Endothelial cell of umbilical vein (primary cell): ENCODE data around the gene KIF26B. TPM values are rescaled to one million over a fixed set of nuclear protein-coding genes. Genes with fewer than 3 reads are reported as not detected.

Experiments used
- BruUV-seq: library from RNA; stranded (reverse); fragments of 400-500 nt; replicated peaks from 2 replicates; lab custom pipeline; 2021; lab: Mats Ljungman, UMichigan
- CTCF ChIA-PET: fragments of 300-600, 350-600 bp; sonication (Branson Sonifier 250); formaldehyde crosslinking; loops from one replicate; lab custom pipeline; 2021; ENCODE audit warnings: antibody characterized with exemption, inconsistent platforms; lab: Charles Lee
- POLR2A ChIA-PET: fragments of 300-600, 350-600 bp; sonication (Branson Sonifier 250); formaldehyde crosslinking; loops from one replicate; lab custom pipeline; 2021; ENCODE audit warnings: antibody characterized with exemption, inconsistent platforms; lab: Charles Lee
- DNase-seq: peaks from one replicate; pipeline ENCODE4 v3.0.0-alpha.2; 2011; ENCODE audit warnings: low read depth, low spot score
- FAIRE-seq: peaks from 2 replicates; lab custom pipeline; 2011; peaks lifted over from hg19 to GRCh38; lab: Jason Lieb, UNC
- H2AFZ ChIP-seq: 2 replicates; pipeline ENCODE4 v1.6.0; 2012; ENCODE audit warnings: low read depth, low read length, control low read depth, inconsistent platforms
- H3K27ac ChIP-seq: 2 replicates; pipeline ENCODE4 v1.5.1; 2011; ENCODE audit warnings: low read depth, mild to moderate bottlenecking, control low read depth, low read length, moderate library complexity; ENCODE audit not compliant: insufficient read depth
- H3K27me3 ChIP-seq, 2 experiments: 2 replicates each; pipeline versions ENCODE4 v1.6.0 to v1.6.1; 2011; ENCODE audit warnings: low read length in 2 of 2, mixed read lengths in 1 of 2; ENCODE audit not compliant: control insufficient read depth in 2 of 2, insufficient read depth in 2 of 2
- H3K36me3 ChIP-seq, 2 experiments: 2 replicates in 1 of 2; 3 replicates in 1 of 2; pipeline ENCODE4 v1.5.1; 2011; ENCODE audit warnings: low read length in 2 of 2, mild to moderate bottlenecking in 1 of 2, moderate library complexity in 1 of 2; ENCODE audit not compliant: control insufficient read depth in 2 of 2, insufficient read depth in 2 of 2; ENCODE audit errors: extremely low read depth in 1 of 2
- H3K4me1 ChIP-seq: 3 replicates; pipeline ENCODE4 v1.5.1; 2011; ENCODE audit warnings: mild to moderate bottlenecking, low read length; ENCODE audit not compliant: control insufficient read depth, insufficient read depth; ENCODE audit errors: extremely low read depth
- H3K4me2 ChIP-seq: 2 replicates; pipeline ENCODE4 v1.6.1; 2011; ENCODE audit warnings: low read length, control low read depth, mixed read lengths; ENCODE audit not compliant: insufficient read depth
- H3K4me3 ChIP-seq, 3 experiments: fragments of 200-600 bp in 1 of 3; sonication (generic), shearing (Covaris generic) in 1 of 3; replicated peaks in 1 of 3; 2 replicates each; pipeline ENCODE4 v1.5.1; 2011 to 2016; ENCODE audit warnings: control low read depth in 3 of 3, low read length in 3 of 3, mild to moderate bottlenecking in 2 of 3, inconsistent platforms in 1 of 3, low read depth in 1 of 3, moderate library complexity in 1 of 3; ENCODE audit not compliant: insufficient read depth in 1 of 3
- H3K79me2 ChIP-seq: 2 replicates; pipeline ENCODE4 v1.6.0; 2012; ENCODE audit warnings: low read length, inconsistent platforms; ENCODE audit not compliant: control insufficient read depth, insufficient read depth
- H3K9ac ChIP-seq: replicated peaks from 2 replicates; pipeline ENCODE3; 2011; ENCODE audit warnings: low read length, control low read depth; ENCODE audit not compliant: insufficient read depth; ENCODE audit errors: extremely low read depth
- H3K9me1 ChIP-seq: replicated peaks from 3 replicates; pipeline ENCODE4 v1.6.0; 2011; ENCODE audit warnings: mild to moderate bottlenecking, low read length; ENCODE audit not compliant: control insufficient read depth, insufficient read depth; ENCODE audit errors: extremely low read depth
- H3K9me3 ChIP-seq: replicated peaks from 2 replicates; pipeline ENCODE4 v1.5.1; 2012; ENCODE audit warnings: low read length, inconsistent platforms; ENCODE audit not compliant: control insufficient read depth, insufficient read depth
- H4K20me1 ChIP-seq: replicated peaks from 2 replicates; pipeline ENCODE3; 2011; ENCODE audit warnings: mild to moderate bottlenecking, low read length; ENCODE audit not compliant: control insufficient read depth, insufficient read depth; ENCODE audit errors: extremely low read depth
- EZH2 ChIP-seq: IDR thresholded peaks from 2 replicates; pipeline ENCODE4 v1.6.1; 2012; ENCODE audit warnings: borderline replicate concordance, low read depth, mild to moderate bottlenecking, moderate library complexity, low read length, inconsistent platforms; ENCODE audit not compliant: severe bottlenecking
- FOS ChIP-seq: IDR thresholded peaks from 2 replicates; pipeline ENCODE4 v1.6.1; 2011; ENCODE audit warnings: mild to moderate bottlenecking, low read length, moderate library complexity, borderline replicate concordance; ENCODE audit not compliant: insufficient read depth
- GATA2 ChIP-seq: IDR thresholded peaks from 2 replicates; pipeline ENCODE4 v1.7.0; 2011; ENCODE audit warnings: low read depth, mild to moderate bottlenecking, moderate library complexity, mixed read lengths, low read length; ENCODE audit not compliant: insufficient read length, insufficient read depth
- JUN ChIP-seq: IDR thresholded peaks from 2 replicates; pipeline ENCODE4 v1.6.1; 2011; ENCODE audit warnings: borderline replicate concordance, low read depth; ENCODE audit not compliant: insufficient read length, insufficient read depth
- MYC ChIP-seq: IDR thresholded peaks from one replicate; pipeline ENCODE4 v1.6.1; 2011; ENCODE audit warnings: mild to moderate bottlenecking, low read depth, low read length
- POLR2A ChIP-seq: IDR thresholded peaks from 2 replicates; pipeline ENCODE4 v1.6.1; 2012; ENCODE audit warnings: low read depth, mild to moderate bottlenecking, control low read depth, low read length
- POLR2AphosphoS5 ChIP-seq: IDR thresholded peaks from 2 replicates; pipeline ENCODE4 v1.6.1; 2012; ENCODE audit warnings: low read depth, mild to moderate bottlenecking, control low read depth, low read length, moderate library complexity; ENCODE audit not compliant: insufficient read depth
- dilution Hi-C: fragments of 300-500 bp; cut with MboI; formaldehyde crosslinking; loops from one replicate; pipeline ENCODE4 v1.15.0; 2019; ENCODE audit warnings: low sequenced_read_pairs; ENCODE audit not compliant: extremely low pct_ligation_motif_present
- intact Hi-C: fragments of 100-400 bp; cut with micrococcal nuclease; formaldehyde crosslinking; loops from one replicate; pipeline ENCODE4 v1.10.0; 2022
- polyA plus RNA-seq, 4 experiments: library from polyadenylated mRNA; depleted of rRNA in 3 of 4; stranded (reverse) in 3 of 4; unstranded in 1 of 4; fragments of >200 nt; gene quantifications; 2 replicates each; pipeline versions ENCODE4 v1.2.1 to v1.2.3, GENCODE V29; 2011 to 2012; ENCODE audit warnings: missing spikeins in 1 of 4
- total RNA-seq: library from RNA; stranded (reverse); gene quantifications from 2 replicates; pipeline ENCODE4 v1.2.3, GENCODE V29; 2021
- TF ChIP-seq, protein P1 (sequence below): IDR thresholded peaks from 2 replicates; pipeline ENCODE4 v1.6.1; 2011; ENCODE audit not compliant: insufficient read depth, insufficient read length
- TF ChIP-seq, protein P2 (sequence below), 2 donors: IDR thresholded peaks; 1 replicate in 1 of 2; 2 replicates in 1 of 2; pipeline ENCODE4 v1.5.1; 2011; ENCODE audit warnings: low read length in 2 of 2, mild to moderate bottlenecking in 2 of 2, moderate library complexity in 2 of 2, control low read depth in 1 of 2, inconsistent platforms in 1 of 2, low read depth in 1 of 2; ENCODE audit not compliant: insufficient read depth in 1 of 2; ENCODE audit errors: extremely low read depth in 1 of 2

KIF26B gene
- total and polyA plus RNA-seq, 2 donors (not counting 3 experiments of a cell fraction or from before 2014, with no cell fraction given): 0.04 to 0.49 TPM

DNA sequence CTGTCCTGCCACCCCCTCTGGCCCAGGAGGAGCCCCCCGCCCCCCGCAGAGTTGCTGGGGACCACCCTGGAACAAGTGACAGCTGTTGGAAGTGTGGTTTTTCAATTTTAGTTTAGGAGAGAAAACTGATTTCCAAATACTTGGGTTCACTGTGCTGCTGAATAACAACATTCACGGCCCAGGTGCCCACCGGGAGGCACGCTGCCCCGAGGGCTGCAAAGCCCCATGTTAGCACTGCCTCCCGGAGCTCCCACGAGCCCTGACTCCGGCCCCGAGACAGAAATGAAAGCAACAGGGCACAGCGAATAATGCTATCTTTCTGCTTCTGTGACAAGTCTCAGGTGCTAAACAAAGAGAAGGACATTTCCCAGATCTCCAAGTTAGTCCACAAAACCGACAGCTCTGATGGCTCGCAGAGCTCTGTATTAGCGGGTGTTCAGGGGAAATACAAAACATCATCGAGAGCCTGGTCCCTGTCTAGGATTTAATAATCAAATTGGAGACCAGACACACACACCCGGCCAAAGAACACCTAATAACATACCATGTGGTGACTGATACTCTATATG lies 451.5 kb downstream of the KIF26B start:
- Histone ChIP-seq H3K9me3 (no peaks in the 10 kb centered on the region), H3K27me3 (no peaks in the 10 kb centered on the region), H3K79me2 (no peaks in the 10 kb centered on the region), H3K9me1 (no peaks in the 10 kb centered on the region), H3K27ac (no peak overlapping the region), H3K9ac (no peak overlapping the region), H4K20me1 (no peaks in the 10 kb centered on the region), H3K4me1 (no peaks in the 10 kb centered on the region), H2AFZ (no peak overlapping the region), H3K4me2 (no peak overlapping the region), H3K36me3 (no peaks in the 10 kb centered on the region), H3K4me3 (no peak overlapping the region)
- intact Hi-C loops (no loop called here), dilution Hi-C loops (no loop called here)
- BruUV-seq: no TSS peak
- TF ChIP-seq GATA2: no peak
- TF ChIP-seq FOS: no peak
- TF ChIP-seq, protein P1, sequence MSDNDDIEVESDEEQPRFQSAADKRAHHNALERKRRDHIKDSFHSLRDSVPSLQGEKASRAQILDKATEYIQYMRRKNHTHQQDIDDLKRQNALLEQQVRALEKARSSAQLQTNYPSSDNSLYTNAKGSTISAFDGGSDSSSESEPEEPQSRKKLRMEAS: no peak
- TF ChIP-seq POLR2A: no peak
- TF ChIP-seq, protein P2, sequence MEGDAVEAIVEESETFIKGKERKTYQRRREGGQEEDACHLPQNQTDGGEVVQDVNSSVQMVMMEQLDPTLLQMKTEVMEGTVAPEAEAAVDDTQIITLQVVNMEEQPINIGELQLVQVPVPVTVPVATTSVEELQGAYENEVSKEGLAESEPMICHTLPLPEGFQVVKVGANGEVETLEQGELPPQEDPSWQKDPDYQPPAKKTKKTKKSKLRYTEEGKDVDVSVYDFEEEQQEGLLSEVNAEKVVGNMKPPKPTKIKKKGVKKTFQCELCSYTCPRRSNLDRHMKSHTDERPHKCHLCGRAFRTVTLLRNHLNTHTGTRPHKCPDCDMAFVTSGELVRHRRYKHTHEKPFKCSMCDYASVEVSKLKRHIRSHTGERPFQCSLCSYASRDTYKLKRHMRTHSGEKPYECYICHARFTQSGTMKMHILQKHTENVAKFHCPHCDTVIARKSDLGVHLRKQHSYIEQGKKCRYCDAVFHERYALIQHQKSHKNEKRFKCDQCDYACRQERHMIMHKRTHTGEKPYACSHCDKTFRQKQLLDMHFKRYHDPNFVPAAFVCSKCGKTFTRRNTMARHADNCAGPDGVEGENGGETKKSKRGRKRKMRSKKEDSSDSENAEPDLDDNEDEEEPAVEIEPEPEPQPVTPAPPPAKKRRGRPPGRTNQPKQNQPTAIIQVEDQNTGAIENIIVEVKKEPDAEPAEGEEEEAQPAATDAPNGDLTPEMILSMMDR (IDR thresholded peaks at IDR 0.05; ENCODE audit: extremely low read depth in 1 of 2, insufficient read depth in 1 of 2, low read depth in 1 of 2, low read length in 2 of 2): no peak
- no peak for TF ChIP-seq MYC
- no peak for TF ChIP-seq EZH2
- no peak for TF ChIP-seq JUN
- TF ChIP-seq POLR2AphosphoS5: no peak
- DNase-seq (no peak), FAIRE-seq (no peak)
- CTCF ChIA-PET: no interaction called here
- POLR2A ChIA-PET: no interaction called here
